ENCODE data around the gene KCNQ1OT1.

Gene KCNQ1OT1

DNA sequence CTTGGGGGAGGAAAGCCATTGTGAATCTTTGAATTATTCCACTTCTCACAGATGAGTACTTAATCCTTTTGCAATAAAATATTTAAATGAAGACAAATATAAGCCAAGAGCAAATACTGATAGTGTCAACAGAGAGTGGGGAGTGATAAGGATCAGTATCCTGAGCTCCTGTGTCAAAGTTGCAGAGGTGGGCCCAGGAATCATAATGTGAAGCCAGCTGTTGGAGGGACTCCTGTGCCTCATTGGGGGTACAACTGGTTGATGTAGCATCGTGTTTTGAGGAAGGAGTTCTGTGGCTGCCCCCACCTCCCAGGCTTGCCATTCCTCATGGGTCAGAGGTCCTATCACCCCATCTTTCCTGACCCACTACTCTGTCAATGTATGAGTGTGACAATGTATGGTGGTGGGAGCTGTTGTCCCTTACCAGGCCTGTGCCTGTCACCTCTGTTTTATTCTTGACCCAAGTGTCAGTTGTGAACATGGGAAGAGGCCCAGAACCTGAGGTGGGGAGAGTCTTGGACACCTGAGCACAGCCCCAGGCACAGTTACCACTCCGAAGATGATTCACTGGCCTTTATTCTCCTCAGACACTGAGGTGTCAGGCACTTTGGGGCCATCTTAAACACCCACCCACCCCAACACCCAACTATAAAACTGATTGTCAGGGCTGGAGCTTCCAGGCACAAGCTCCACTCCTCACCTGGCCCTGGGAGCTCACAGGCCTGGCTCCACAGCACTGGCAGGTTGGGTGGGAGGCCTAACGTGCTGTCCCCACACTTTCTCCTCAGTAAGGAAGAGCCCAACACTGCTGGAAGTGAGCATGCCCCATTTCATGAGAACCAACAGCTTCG, 38.4 kb downstream of the KCNQ1OT1 start:
- DNase-seq, result no peak
- H2BK15ac ChIP-seq (ENCODE audit: low read depth, poor library complexity, severe bottlenecking), result no peak overlapping the region
- H3K14ac ChIP-seq (ENCODE audit: low read length in 2 of 2), result no peak overlapping the region
- peak overlapping the region in 1 of 2 experiments; percentile 42 for H3K4me3 ChIP-seq (ENCODE audit: insufficient read depth in 1 of 2, low read depth in 1 of 2, low read length in 2 of 2)
- H3K27me3 ChIP-seq (ENCODE audit: control insufficient read depth in 1 of 2, insufficient read depth in 1 of 2, low read length in 2 of 2), result peaks cover 0 to 2% of the 10 kb centered on the region in 2 experiments
- peaks cover 72% of the 10 kb centered on the region for H3K9me3 ChIP-seq (ENCODE audit: control insufficient read depth, low read length)
- no peak overlapping the region for H3K4me2 ChIP-seq (ENCODE audit: low read length, poor library complexity, severe bottlenecking)
- H2BK120ac ChIP-seq (ENCODE audit: low read depth, low read length), result no peak overlapping the region
- H2AFZ ChIP-seq (ENCODE audit: low read depth, low read length), result no peak overlapping the region
- H2AK5ac ChIP-seq (ENCODE audit: low read length, severe bottlenecking), result no peak overlapping the region
- no peaks in the 10 kb centered on the region for H3K4me1 ChIP-seq (ENCODE audit: control insufficient read depth, insufficient read depth, low read depth, low read length)
- no peak overlapping the region for H3K9ac ChIP-seq (ENCODE audit: low read length)
- H3K36me3 ChIP-seq (ENCODE audit: control insufficient read depth in 1 of 2, insufficient read depth in 2 of 2, low read depth in 1 of 2, low read length in 2 of 2), result peaks cover 14 to 39% of the 10 kb centered on the region in 2 experiments
- no peak overlapping the region for H4K91ac ChIP-seq (ENCODE audit: low read length)
- H3K79me1 ChIP-seq (replicated peaks; ENCODE audit: low read length, poor library complexity, severe bottlenecking), result peaks cover 12% of the 10 kb centered on the region
- H2BK5ac ChIP-seq (ENCODE audit: low read depth, low read length, poor library complexity, severe bottlenecking), result no peak overlapping the region
- H4K8ac ChIP-seq (ENCODE audit: low read length), result no peak overlapping the region
- no peak overlapping the region for H3K27ac ChIP-seq (ENCODE audit: low read length, poor library complexity, severe bottlenecking)
- H3K4ac ChIP-seq (ENCODE audit: low read depth in 1 of 2, low read length in 2 of 2), result no peak overlapping the region
- H3K18ac ChIP-seq (ENCODE audit: low read depth in 1 of 2, low read length in 2 of 2), result no peak overlapping the region
- 89% methylated on average over 2 of the region's 4 CpGs for WGBS
- H3K23ac ChIP-seq (ENCODE audit: low read length in 2 of 2), result no peak overlapping the region
- H2BK12ac ChIP-seq (ENCODE audit: low read length in 2 of 2), result no peak overlapping the region

DNA sequence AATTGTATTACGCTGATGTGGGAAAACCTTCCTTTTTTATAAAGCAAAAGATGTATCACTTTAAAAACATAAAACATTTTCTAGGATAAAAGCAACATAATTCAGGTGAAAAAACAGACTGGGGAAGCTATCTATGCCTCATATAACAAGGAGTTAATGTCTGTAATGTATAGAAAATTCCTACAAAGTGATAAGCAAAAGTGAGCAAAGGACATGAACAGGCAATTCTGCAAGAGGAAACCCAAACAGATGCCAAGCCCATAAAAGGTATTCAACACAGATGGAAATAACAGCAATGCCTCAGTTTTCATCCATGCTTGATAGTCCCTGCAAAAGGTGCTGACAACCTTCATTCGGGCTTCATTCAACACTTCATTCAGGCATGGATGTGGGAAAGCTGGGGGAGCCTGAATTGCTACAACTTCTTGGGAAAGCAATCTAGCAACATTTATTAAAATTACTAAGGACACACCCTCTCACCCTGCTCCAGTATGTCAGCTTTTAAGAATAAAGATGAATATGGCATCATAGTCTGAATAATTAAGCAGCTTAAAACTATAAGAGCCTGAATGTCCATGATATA, 39.3 kb downstream of the KCNQ1OT1 start:
- Histone ChIP-seq H3K27me3 (ENCODE audit: control insufficient read depth in 1 of 2, insufficient read depth in 1 of 2, low read length in 2 of 2) (peaks cover 0 to 2% of the 10 kb centered on the region in 2 experiments), H3K14ac (ENCODE audit: low read length in 2 of 2) (no peak overlapping the region), H4K91ac (ENCODE audit: low read length) (no peak overlapping the region), H3K4me1 (ENCODE audit: control insufficient read depth, insufficient read depth, low read depth, low read length) (peaks cover 2% of the 10 kb centered on the region), H3K4me3 (ENCODE audit: insufficient read depth in 1 of 2, low read depth in 1 of 2, low read length in 2 of 2) (peak overlapping the region in 1 of 2 experiments; percentile 42), H2BK120ac (ENCODE audit: low read depth, low read length) (no peak overlapping the region), H2AK5ac (ENCODE audit: low read length, severe bottlenecking) (no peak overlapping the region), H3K18ac (ENCODE audit: low read depth in 1 of 2, low read length in 2 of 2) (no peak overlapping the region), H3K23ac (ENCODE audit: low read length in 2 of 2) (no peak overlapping the region), H3K79me1 (replicated peaks; ENCODE audit: low read length, poor library complexity, severe bottlenecking) (peaks cover 12% of the 10 kb centered on the region), H3K9me3 (ENCODE audit: control insufficient read depth, low read length) (peaks cover 80% of the 10 kb centered on the region), H4K8ac (ENCODE audit: low read length) (no peak overlapping the region), H2BK15ac (ENCODE audit: low read depth, poor library complexity, severe bottlenecking) (no peak overlapping the region), H3K27ac (ENCODE audit: low read length, poor library complexity, severe bottlenecking) (no peak overlapping the region), H3K4me2 (ENCODE audit: low read length, poor library complexity, severe bottlenecking) (no peak overlapping the region), H2AFZ (ENCODE audit: low read depth, low read length) (no peak overlapping the region), H2BK5ac (ENCODE audit: low read depth, low read length, poor library complexity, severe bottlenecking) (no peak overlapping the region), H3K4ac (ENCODE audit: low read depth in 1 of 2, low read length in 2 of 2) (no peak overlapping the region), H2BK12ac (ENCODE audit: low read length in 2 of 2) (no peak overlapping the region), H3K36me3 (ENCODE audit: control insufficient read depth in 1 of 2, insufficient read depth in 2 of 2, low read depth in 1 of 2, low read length in 2 of 2) (peaks cover 14 to 39% of the 10 kb centered on the region in 2 experiments), H3K9ac (ENCODE audit: low read length) (no peak overlapping the region)
- no peak for DNase-seq
- 60% methylated on average over 1 of the region's 2 CpGs for whole genome bisulfite sequencing

DNA sequence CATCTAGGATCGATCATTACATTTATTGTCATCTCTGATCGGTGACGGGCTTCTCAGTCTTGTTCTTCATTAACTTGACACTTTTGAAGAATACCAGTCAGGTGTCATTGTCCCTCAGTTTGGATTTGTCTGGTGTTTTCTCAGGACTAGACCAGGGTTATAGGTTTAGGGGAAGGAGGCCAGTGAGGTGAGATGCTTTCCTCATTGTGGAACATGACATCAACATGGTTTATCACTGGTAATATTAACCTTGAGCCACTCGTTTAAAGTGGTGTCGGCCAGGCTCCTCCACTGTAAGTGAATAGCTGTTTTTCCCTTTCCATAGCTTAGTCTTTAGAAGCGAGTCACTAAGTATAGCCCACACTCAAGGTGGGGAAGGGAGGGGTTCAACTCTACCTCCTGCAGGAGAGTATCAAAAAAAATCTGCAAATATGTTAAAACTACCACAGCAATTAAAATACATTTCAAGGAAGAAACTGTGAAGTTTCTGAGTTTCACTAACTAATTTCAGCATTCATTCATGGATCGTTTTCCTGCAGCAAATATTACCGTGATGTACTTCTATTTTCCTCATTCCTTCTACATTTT, 42.0 kb downstream of the KCNQ1OT1 start:
- H2BK15ac ChIP-seq (ENCODE audit: low read depth, poor library complexity, severe bottlenecking), result no peak overlapping the region
- no peak overlapping the region for H3K4ac ChIP-seq (ENCODE audit: low read depth in 1 of 2, low read length in 2 of 2)
- no peak overlapping the region for H3K27ac ChIP-seq (ENCODE audit: low read length, poor library complexity, severe bottlenecking)
- H2BK120ac ChIP-seq (ENCODE audit: low read depth, low read length), result no peak overlapping the region
- H2BK5ac ChIP-seq (ENCODE audit: low read depth, low read length, poor library complexity, severe bottlenecking), result no peak overlapping the region
- no peak overlapping the region for H3K14ac ChIP-seq (ENCODE audit: low read length in 2 of 2)
- H3K27me3 ChIP-seq (ENCODE audit: control insufficient read depth in 1 of 2, insufficient read depth in 1 of 2, low read length in 2 of 2), result peaks cover 0 to 2% of the 10 kb centered on the region in 2 experiments
- no peak overlapping the region for H3K9ac ChIP-seq (ENCODE audit: low read length)
- H2AFZ ChIP-seq (ENCODE audit: low read depth, low read length), result no peak overlapping the region
- H3K18ac ChIP-seq (ENCODE audit: low read depth in 1 of 2, low read length in 2 of 2), result no peak overlapping the region
- no peak overlapping the region for H3K4me2 ChIP-seq (ENCODE audit: low read length, poor library complexity, severe bottlenecking)
- H4K8ac ChIP-seq (ENCODE audit: low read length), result no peak overlapping the region
- H3K9me3 ChIP-seq (ENCODE audit: control insufficient read depth, low read length), result peaks cover 96% of the 10 kb centered on the region
- H3K36me3 ChIP-seq (ENCODE audit: control insufficient read depth in 1 of 2, insufficient read depth in 2 of 2, low read depth in 1 of 2, low read length in 2 of 2), result peaks cover 0 to 22% of the 10 kb centered on the region in 2 experiments
- DNase-seq, result no peak
- no peak overlapping the region for H3K23ac ChIP-seq (ENCODE audit: low read length in 2 of 2)
- peaks cover 2% of the 10 kb centered on the region for H3K4me1 ChIP-seq (ENCODE audit: control insufficient read depth, insufficient read depth, low read depth, low read length)
- 98% methylated on average over 6 of the region's 8 CpGs for WGBS
- peaks cover 5% of the 10 kb centered on the region for H3K79me1 ChIP-seq (replicated peaks; ENCODE audit: low read length, poor library complexity, severe bottlenecking)
- H2AK5ac ChIP-seq (ENCODE audit: low read length, severe bottlenecking), result no peak overlapping the region
- no peak overlapping the region for H3K4me3 ChIP-seq (ENCODE audit: insufficient read depth in 1 of 2, low read depth in 1 of 2, low read length in 2 of 2)
- no peak overlapping the region for H4K91ac ChIP-seq (ENCODE audit: low read length)
- H2BK12ac ChIP-seq (ENCODE audit: low read length in 2 of 2), result no peak overlapping the region

DNA sequence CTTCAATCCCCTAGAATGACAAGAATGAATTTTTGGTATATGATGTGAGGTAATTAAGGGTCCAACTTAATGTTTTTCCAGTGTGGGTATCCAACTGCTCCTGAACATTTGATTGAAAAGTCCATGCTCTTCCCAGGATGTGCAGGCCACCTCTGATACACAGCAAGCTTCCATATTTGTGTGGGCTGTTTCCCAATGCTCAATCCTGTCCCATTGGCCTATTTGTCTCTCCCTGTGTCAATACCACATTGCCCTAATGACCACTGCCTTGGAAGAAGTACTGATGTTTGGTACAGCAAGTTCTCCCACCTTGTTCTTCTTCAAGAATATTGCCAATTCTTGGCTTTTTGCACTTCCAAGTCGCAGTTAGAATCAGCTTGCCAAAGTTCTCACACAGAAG, 42.9 kb downstream of the KCNQ1OT1 start:
- H3K23ac ChIP-seq (ENCODE audit: low read length in 2 of 2), result no peak overlapping the region
- H3K27ac ChIP-seq (ENCODE audit: low read length, poor library complexity, severe bottlenecking), result no peak overlapping the region
- H3K4me1 ChIP-seq (ENCODE audit: control insufficient read depth, insufficient read depth, low read depth, low read length), result peaks cover 2% of the 10 kb centered on the region
- no peak overlapping the region for H3K4me2 ChIP-seq (ENCODE audit: low read length, poor library complexity, severe bottlenecking)
- no peak overlapping the region for H2BK15ac ChIP-seq (ENCODE audit: low read depth, poor library complexity, severe bottlenecking)
- no peak overlapping the region for H2AFZ ChIP-seq (ENCODE audit: low read depth, low read length)
- no peak overlapping the region for H4K8ac ChIP-seq (ENCODE audit: low read length)
- peaks cover 2% of the 10 kb centered on the region for H3K79me1 ChIP-seq (replicated peaks; ENCODE audit: low read length, poor library complexity, severe bottlenecking)
- H3K18ac ChIP-seq (ENCODE audit: low read depth in 1 of 2, low read length in 2 of 2), result no peak overlapping the region
- H3K9me3 ChIP-seq (ENCODE audit: control insufficient read depth, low read length), result peaks cover 97% of the 10 kb centered on the region
- no peak overlapping the region for H3K9ac ChIP-seq (ENCODE audit: low read length)
- no peak for DNase-seq
- H2BK12ac ChIP-seq (ENCODE audit: low read length in 2 of 2), result no peak overlapping the region
- H2BK5ac ChIP-seq (ENCODE audit: low read depth, low read length, poor library complexity, severe bottlenecking), result no peak overlapping the region
- H4K91ac ChIP-seq (ENCODE audit: low read length), result no peak overlapping the region
- peaks cover 0 to 14% of the 10 kb centered on the region in 2 experiments for H3K36me3 ChIP-seq (ENCODE audit: control insufficient read depth in 1 of 2, insufficient read depth in 2 of 2, low read depth in 1 of 2, low read length in 2 of 2)
- peak overlapping the region; percentile 49 for H2AK5ac ChIP-seq (ENCODE audit: low read length, severe bottlenecking)
- H3K4ac ChIP-seq (ENCODE audit: low read depth in 1 of 2, low read length in 2 of 2), result no peak overlapping the region
- no CpG with 5 or more reads among the region's 1 CpG for WGBS
- no peak overlapping the region for H3K14ac ChIP-seq (ENCODE audit: low read length in 2 of 2)
- H2BK120ac ChIP-seq (ENCODE audit: low read depth, low read length), result no peak overlapping the region
- H3K4me3 ChIP-seq (ENCODE audit: insufficient read depth in 1 of 2, low read depth in 1 of 2, low read length in 2 of 2), result peak overlapping the region in 1 of 2 experiments; percentile 28
- peaks cover 0 to 2% of the 10 kb centered on the region in 2 experiments for H3K27me3 ChIP-seq (ENCODE audit: control insufficient read depth in 1 of 2, insufficient read depth in 1 of 2, low read length in 2 of 2)

All from mesenchymal stem cell (in vitro differentiated cells and primary cell).